ENCODE measurements around the gene KHSRP. TPM values are rescaled to one million over a fixed set of nuclear protein-coding genes. Genes with fewer than 3 reads are reported as not detected.

The KHSRP gene
- total and polyA plus RNA-seq, 2 of the 13 experiments (the other 11 are each of a cell fraction or from before 2014, with no cell fraction given): 72.1 to 129 TPM

GRCh38 chr19:6460099-6460884 is 35.7 kb upstream of the KHSRP start (continued):
- TF ChIP-seq, protein P1, sequence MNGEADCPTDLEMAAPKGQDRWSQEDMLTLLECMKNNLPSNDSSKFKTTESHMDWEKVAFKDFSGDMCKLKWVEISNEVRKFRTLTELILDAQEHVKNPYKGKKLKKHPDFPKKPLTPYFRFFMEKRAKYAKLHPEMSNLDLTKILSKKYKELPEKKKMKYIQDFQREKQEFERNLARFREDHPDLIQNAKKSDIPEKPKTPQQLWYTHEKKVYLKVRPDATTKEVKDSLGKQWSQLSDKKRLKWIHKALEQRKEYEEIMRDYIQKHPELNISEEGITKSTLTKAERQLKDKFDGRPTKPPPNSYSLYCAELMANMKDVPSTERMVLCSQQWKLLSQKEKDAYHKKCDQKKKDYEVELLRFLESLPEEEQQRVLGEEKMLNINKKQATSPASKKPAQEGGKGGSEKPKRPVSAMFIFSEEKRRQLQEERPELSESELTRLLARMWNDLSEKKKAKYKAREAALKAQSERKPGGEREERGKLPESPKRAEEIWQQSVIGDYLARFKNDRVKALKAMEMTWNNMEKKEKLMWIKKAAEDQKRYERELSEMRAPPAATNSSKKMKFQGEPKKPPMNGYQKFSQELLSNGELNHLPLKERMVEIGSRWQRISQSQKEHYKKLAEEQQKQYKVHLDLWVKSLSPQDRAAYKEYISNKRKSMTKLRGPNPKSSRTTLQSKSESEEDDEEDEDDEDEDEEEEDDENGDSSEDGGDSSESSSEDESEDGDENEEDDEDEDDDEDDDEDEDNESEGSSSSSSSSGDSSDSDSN (CRISPR knock-in tag; IDR thresholded peaks at IDR 0.05): peak; percentile 40; the same call in 1 of the 2 replicates
- peak; percentile 28; the same call in 1 of the 2 replicates for TF ChIP-seq NCOA2 (CRISPR knock-in tag; IDR thresholded peaks at IDR 0.05)
- no peak for TF ChIP-seq ZNF674 (CRISPR knock-in tag; IDR thresholded peaks at IDR 0.05; ENCODE audit: low read depth)
- no peak; the same call in 1 of the 2 replicates for TF ChIP-seq TGIF2 (CRISPR knock-in tag; IDR thresholded peaks at IDR 0.05)
- peak; percentile 69 for TF ChIP-seq TEAD3 (CRISPR knock-in tag; optimal IDR thresholded peaks at IDR 0.05; ENCODE audit: borderline replicate concordance)
- no peak for TF ChIP-seq ZNF703 (CRISPR knock-in tag; IDR thresholded peaks at IDR 0.05; ENCODE audit: borderline replicate concordance)
- TF ChIP-seq ZMYM4 (CRISPR knock-in tag; IDR thresholded peaks at IDR 0.05): peak; percentile 65; the same call in 1 of the 2 replicates
- 0 out of 2 replicates have a peak, but pooled peaks have one; percentile 18 for TF ChIP-seq ETV6 (CRISPR knock-in tag; conservative IDR thresholded peaks at IDR 0.05)
- TF ChIP-seq DMAP1 (CRISPR knock-in tag; IDR thresholded peaks at IDR 0.05): peak; percentile 63; the same call in 1 of the 2 replicates
- peak; percentile 26; the same call in 1 of the 2 replicates for TF ChIP-seq ZNF350 (CRISPR knock-in tag; IDR thresholded peaks at IDR 0.05; ENCODE audit: borderline replicate concordance, low read depth)
- 0 out of 2 replicates have a peak, but pooled peaks have one; percentile 28 for TF ChIP-seq ZNF264 (CRISPR knock-in tag; IDR thresholded peaks at IDR 0.05)
- TF ChIP-seq, protein P2, sequence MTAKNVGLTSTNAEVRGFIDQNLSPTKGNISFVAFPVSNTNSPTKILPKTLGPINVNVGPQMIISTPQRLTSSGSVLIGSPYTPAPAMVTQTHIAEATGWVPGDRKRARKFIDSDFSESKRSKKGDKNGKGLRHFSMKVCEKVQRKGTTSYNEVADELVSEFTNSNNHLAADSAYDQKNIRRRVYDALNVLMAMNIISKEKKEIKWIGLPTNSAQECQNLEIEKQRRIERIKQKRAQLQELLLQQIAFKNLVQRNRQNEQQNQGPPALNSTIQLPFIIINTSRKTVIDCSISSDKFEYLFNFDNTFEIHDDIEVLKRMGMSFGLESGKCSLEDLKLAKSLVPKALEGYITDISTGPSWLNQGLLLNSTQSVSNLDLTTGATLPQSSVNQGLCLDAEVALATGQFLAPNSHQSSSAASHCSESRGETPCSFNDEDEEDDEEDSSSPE (CRISPR knock-in tag; IDR thresholded peaks at IDR 0.05): peak; percentile 61; the same call in 1 of the 2 replicates
- no peak; the same call in 1 of the 2 replicates for TF ChIP-seq BCL6 (CRISPR knock-in tag; IDR thresholded peaks at IDR 0.05)
- TF ChIP-seq ETV5 (CRISPR knock-in tag; IDR thresholded peaks at IDR 0.05; ENCODE audit: borderline replicate concordance): peak; percentile 55; the same call in 1 of the 2 replicates
- TF ChIP-seq, protein P3, sequence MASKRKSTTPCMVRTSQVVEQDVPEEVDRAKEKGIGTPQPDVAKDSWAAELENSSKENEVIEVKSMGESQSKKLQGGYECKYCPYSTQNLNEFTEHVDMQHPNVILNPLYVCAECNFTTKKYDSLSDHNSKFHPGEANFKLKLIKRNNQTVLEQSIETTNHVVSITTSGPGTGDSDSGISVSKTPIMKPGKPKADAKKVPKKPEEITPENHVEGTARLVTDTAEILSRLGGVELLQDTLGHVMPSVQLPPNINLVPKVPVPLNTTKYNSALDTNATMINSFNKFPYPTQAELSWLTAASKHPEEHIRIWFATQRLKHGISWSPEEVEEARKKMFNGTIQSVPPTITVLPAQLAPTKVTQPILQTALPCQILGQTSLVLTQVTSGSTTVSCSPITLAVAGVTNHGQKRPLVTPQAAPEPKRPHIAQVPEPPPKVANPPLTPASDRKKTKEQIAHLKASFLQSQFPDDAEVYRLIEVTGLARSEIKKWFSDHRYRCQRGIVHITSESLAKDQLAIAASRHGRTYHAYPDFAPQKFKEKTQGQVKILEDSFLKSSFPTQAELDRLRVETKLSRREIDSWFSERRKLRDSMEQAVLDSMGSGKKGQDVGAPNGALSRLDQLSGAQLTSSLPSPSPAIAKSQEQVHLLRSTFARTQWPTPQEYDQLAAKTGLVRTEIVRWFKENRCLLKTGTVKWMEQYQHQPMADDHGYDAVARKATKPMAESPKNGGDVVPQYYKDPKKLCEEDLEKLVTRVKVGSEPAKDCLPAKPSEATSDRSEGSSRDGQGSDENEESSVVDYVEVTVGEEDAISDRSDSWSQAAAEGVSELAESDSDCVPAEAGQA (IDR thresholded peaks at IDR 0.05; ENCODE audit: low read depth): no peak
- TF ChIP-seq, protein P3 (CRISPR knock-in tag; IDR thresholded peaks at IDR 0.05; ENCODE audit: borderline replicate concordance): no peak
- TF ChIP-seq SIN3A (IDR thresholded peaks at IDR 0.05; ENCODE audit: borderline replicate concordance, low read depth, low read length): 0 out of 2 replicates have a peak, but pooled peaks have one; percentile 58
- no peak for TF ChIP-seq THAP8 (CRISPR knock-in tag; IDR thresholded peaks at IDR 0.05; ENCODE audit: borderline replicate concordance)
- TF ChIP-seq NR2C2 (CRISPR knock-in tag; IDR thresholded peaks at IDR 0.05; ENCODE audit: borderline replicate concordance): peak; percentile 43; the same call in 1 of the 2 replicates
